GM23338 (cell line): ENCODE results near the gene FAM222A. TPM values are rescaled to one million over a fixed set of nuclear protein-coding genes. Genes with fewer than 3 reads are reported as not detected.
A peak's percentile ranks its signal among the peaks of the same experiment; 100 is the strongest.

Source experiments
- ATAC-seq: fragments of 200-7000 bp; cut with Tn5 transposase; 3 replicates; pipeline ENCODE4 v1.9.1; 2020
- DNase-seq: peaks from one replicate; pipeline ENCODE4 v3.0.0-alpha.2; 2015; ENCODE audit warnings: low spot score
- H2AFZ ChIP-seq: fragments of 200-600 bp; sonication (generic); 2 replicates; pipeline ENCODE4 v1.8.0; 2016; ENCODE audit warnings: antibody characterized with exemption, mild to moderate bottlenecking, moderate library complexity
- H3F3A ChIP-seq: fragments of 200-600 bp; sonication (generic); replicated peaks from 2 replicates; pipeline ENCODE4 v1.8.0; 2017; ENCODE audit warnings: antibody characterized with exemption, mixed run types, low read depth
- H3K27ac ChIP-seq: fragments of 200-600 bp; sonication (generic); 2 replicates; pipeline ENCODE4 v1.6.1; 2016; ENCODE audit warnings: low read depth
- H3K27me3 ChIP-seq: fragments of 200-600 bp; sonication (generic); 2 replicates; pipeline ENCODE4 v1.8.0; 2016; ENCODE audit warnings: mild to moderate bottlenecking, mixed run types, moderate library complexity; ENCODE audit not compliant: insufficient read depth
- H3K36me3 ChIP-seq: fragments of 200-600 bp; sonication (generic); 2 replicates; pipeline ENCODE4 v1.8.0; 2016; ENCODE audit warnings: mild to moderate bottlenecking; ENCODE audit not compliant: insufficient read depth
- H3K4me1 ChIP-seq: fragments of 200-600 bp; sonication (generic); 2 replicates; pipeline ENCODE4 v1.8.0; 2016; ENCODE audit warnings: mild to moderate bottlenecking, moderate library complexity; ENCODE audit not compliant: insufficient read depth
- H3K4me2 ChIP-seq: fragments of 200-600 bp; sonication (generic); 2 replicates; pipeline ENCODE4 v1.7.1; 2017; ENCODE audit warnings: mixed run types
- H3K4me3 ChIP-seq: fragments of 200-600 bp; sonication (generic); 2 replicates; pipeline ENCODE4 v1.6.1; 2016; ENCODE audit warnings: mixed run types
- H3K79me2 ChIP-seq: fragments of 200-600 bp; sonication (generic); replicated peaks from 2 replicates; pipeline ENCODE4 v1.8.0; 2017; ENCODE audit warnings: mild to moderate bottlenecking; ENCODE audit not compliant: insufficient read depth
- H3K9me2 ChIP-seq: fragments of 200-600 bp; sonication (generic); 2 replicates; pipeline ENCODE4 v1.8.0; 2017; ENCODE audit not compliant: insufficient read depth
- H4K20me1 ChIP-seq: fragments of 200-600 bp; sonication (generic); replicated peaks from 2 replicates; pipeline ENCODE4 v1.8.0; 2017; ENCODE audit warnings: mild to moderate bottlenecking; ENCODE audit not compliant: insufficient read depth
- H3K27ac Mint-ChIP-seq: 2 replicates; pipeline ENCODE4 v1.8.0; 2020; ENCODE audit warnings: inconsistent platforms, mild to moderate bottlenecking, moderate library complexity, mixed read lengths
- H3K27me3 Mint-ChIP-seq: 3 replicates; pipeline ENCODE4 v1.8.0; 2022; ENCODE audit warnings: low read depth, mild to moderate bottlenecking, moderate library complexity, mixed read lengths, inconsistent platforms; ENCODE audit not compliant: insufficient read depth, poor library complexity
- H3K36me3 Mint-ChIP-seq: 3 replicates; pipeline ENCODE4 v1.8.0; 2021; ENCODE audit warnings: low read depth, mild to moderate bottlenecking, inconsistent platforms, moderate library complexity, mixed read lengths
- H3K4me1 Mint-ChIP-seq: 3 replicates; pipeline ENCODE4 v1.8.0; 2020; ENCODE audit warnings: mild to moderate bottlenecking, inconsistent platforms, mixed read lengths
- H3K4me3 Mint-ChIP-seq: 3 replicates; pipeline ENCODE4 v1.8.0; 2021; ENCODE audit warnings: moderate library complexity, mild to moderate bottlenecking, inconsistent platforms, mixed read lengths
- H3K9me3 Mint-ChIP-seq: 3 replicates; pipeline ENCODE4 v1.8.0; 2020; ENCODE audit warnings: moderate library complexity, mild to moderate bottlenecking, inconsistent platforms, mixed read lengths
- CREB1 ChIP-seq: fragments of 250-450 bp; sonication (Bioruptor Pico); IDR thresholded peaks from 2 replicates; pipeline ENCODE4 v1.5.0; 2020; ENCODE audit warnings: low read depth, mild to moderate bottlenecking, moderate library complexity
- CTCF ChIP-seq, 2 experiments: fragments of 200-600 bp in 1 of 2; sonication (generic) in 1 of 2; conservative IDR thresholded peaks; 2 replicates each; pipeline versions ENCODE4 v1.5.1 to v1.6.1; 2016 to 2017; ENCODE audit warnings: antibody characterized with exemption in 2 of 2, low read depth in 2 of 2, mild to moderate bottlenecking in 2 of 2, moderate library complexity in 1 of 2
- ETS1 ChIP-seq: IDR thresholded peaks from 2 replicates; pipeline ENCODE4 v1.6.1; 2016; ENCODE audit warnings: antibody characterized with exemption
- EZH2 ChIP-seq: fragments of 200-600 bp; sonication (generic); IDR thresholded peaks from one replicate; pipeline ENCODE4 v1.8.0; 2017; ENCODE audit warnings: antibody characterized with exemption, mild to moderate bottlenecking, low read depth; ENCODE audit not compliant: unreplicated experiment
- POLR2AphosphoS5 ChIP-seq: IDR thresholded peaks from 2 replicates; pipeline ENCODE4 v1.6.1; 2016; ENCODE audit warnings: antibody characterized with exemption, low read depth
- REST ChIP-seq: IDR thresholded peaks from one replicate; pipeline ENCODE4 v1.6.1; 2018; ENCODE audit warnings: antibody characterized with exemption; ENCODE audit not compliant: unreplicated experiment
- ZNF114 ChIP-seq: fragments of 250-450 bp; sonication (Bioruptor Pico); IDR thresholded peaks from 2 replicates; pipeline ENCODE4 v1.5.0; 2020; ENCODE audit warnings: mild to moderate bottlenecking, moderate library complexity
- long read RNA-seq: library from polyadenylated mRNA; unstranded; transcript quantifications from one replicate; pipeline ENCODE4 v2.0.0, GENCODE V29; 2020; ENCODE audit not compliant: unreplicated experiment
- polyA plus RNA-seq: library from polyadenylated mRNA; unstranded; fragments of >200 nt; fragmentation: Nextera tagmentation; extraction: Ambion mirVana; gene quantifications from 2 replicates; pipeline ENCODE4 v1.2.1, GENCODE V29; 2016
- total RNA-seq: library from RNA; depleted of rRNA; stranded (reverse); fragments of >200 nt; shearing (Covaris generic); gene quantifications from 2 replicates; pipeline ENCODE4 v1.2.3, GENCODE V29; 2014; rRNA removed

The FAM222A gene
- total RNA-seq (2.1 and 3.6 TPM in 2 replicates), polyA plus RNA-seq (0.78 and 0.85 TPM in 2 replicates)
- long read RNA-seq = 0 reads

GRCh38 chr12:109713187-109714070 lies at the start of gene FAM222A:
TSS of gene FAM222A (plus strand) at chr12:109713825. CDS start at chr12:109744147, 30,322 bp downstream.
- Histone ChIP-seq H3K27ac (no peak within 1 kb of the TSS), H3K4me1 (peaks cover 28% of the 10 kb centered on the region), H3K9me2 (no peaks in the 10 kb centered on the region), H3K27me3 (peaks cover 61% of the 10 kb centered on the region), H4K20me1 (peaks cover 3% of the 10 kb centered on the region; the same call in 1 of the 2 replicates), H3K79me2 (no peaks in the 10 kb centered on the region), H3F3A (0 out of 2 replicates have a peak, but pooled peaks cover 4% of the 10 kb centered on the region), H3K36me3 (no peaks in the 10 kb centered on the region), H3K4me3 (peak within 1 kb of the TSS; percentile 80), H3K4me2 (peak within 1 kb of the TSS; percentile 88), H2AFZ (peak within 1 kb of the TSS; percentile 74; the same call in 1 of the 2 replicates)
- TF ChIP-seq ZNF114 (CRISPR knock-in tag) (no peak), CREB1 (CRISPR knock-in tag) (peak; percentile 71), ETS1 (peak; percentile 96)
- ATAC-seq = peak; percentile 68
- no peak within 1 kb of the TSS for H3K27ac Mint-ChIP-seq
- H3K9me3 Mint-ChIP-seq = no peaks in the 10 kb centered on the region
- peaks cover 37% of the 10 kb centered on the region for H3K27me3 Mint-ChIP-seq
- H3K36me3 Mint-ChIP-seq = no peaks in the 10 kb centered on the region
- peaks cover 35% of the 10 kb centered on the region for H3K4me1 Mint-ChIP-seq
- DNase-seq = peak; percentile 96
- H3K4me3 Mint-ChIP-seq = peak within 1 kb of the TSS; percentile 65

GRCh38 chr12:109664402-109664801 lies 49.2 kb upstream of the FAM222A start:
- Histone ChIP-seq H3K27me3 (no peaks in the 10 kb centered on the region), H3F3A (peaks cover 15% of the 10 kb centered on the region), H3K79me2 (no peaks in the 10 kb centered on the region), H3K4me1 (no peaks in the 10 kb centered on the region), H3K9me2 (no peaks in the 10 kb centered on the region), H2AFZ (no peak overlapping the region), H3K4me3 (no peak overlapping the region), H4K20me1 (no peaks in the 10 kb centered on the region), H3K36me3 (no peaks in the 10 kb centered on the region), H3K27ac (no peak overlapping the region), H3K4me2 (no peak overlapping the region)
- no peak for DNase-seq
- no peaks in the 10 kb centered on the region for H3K4me1 Mint-ChIP-seq
- H3K27ac Mint-ChIP-seq = no peak overlapping the region
- no peak overlapping the region for H3K4me3 Mint-ChIP-seq
- peaks cover 5% of the 10 kb centered on the region for H3K27me3 Mint-ChIP-seq
- H3K36me3 Mint-ChIP-seq = no peaks in the 10 kb centered on the region
- ATAC-seq = no peak
- no peaks in the 10 kb centered on the region for H3K9me3 Mint-ChIP-seq
- TF ChIP-seq EZH2 = no peak
- no peak for TF ChIP-seq CTCF (conservative IDR thresholded peaks at IDR 0.05; ENCODE audit: low read depth in 2 of 2)
- no peak for TF ChIP-seq POLR2AphosphoS5
- TF ChIP-seq REST = no peak
- no peak for TF ChIP-seq ZNF114 (CRISPR knock-in tag)
